Ascending aorta (tissue), 2 donors: ENCODE data around the gene GRIN1. TPM values are rescaled to one million over a fixed set of nuclear protein-coding genes. Genes with fewer than 3 reads are reported as not detected.

ENCODE experiments used
- DNase-seq, 2 donors: peaks; one replicate each; pipeline ENCODE4 v3.0.0-alpha.2; 2019; ENCODE audit warnings: low spot score in 2 of 2
- H3K27ac ChIP-seq, 2 donors: fragments of 200-600 bp; sonication (generic); one replicate each; pipeline ENCODE4 v1.5.1; 2016 to 2017; ENCODE audit warnings: mild to moderate bottlenecking in 1 of 2
- H3K27me3 ChIP-seq: fragments of 200-600 bp; sonication (generic); one replicate; pipeline ENCODE4 v1.5.1; 2017
- H3K36me3 ChIP-seq, 2 donors: fragments of 200-600 bp; sonication (generic); one replicate each; pipeline ENCODE4 v1.5.1; 2016
- H3K4me1 ChIP-seq, 2 donors: fragments of 200-600 bp; sonication (generic); one replicate each; pipeline ENCODE4 v1.5.1; 2016 to 2017; ENCODE audit warnings: mild to moderate bottlenecking in 1 of 2
- H3K4me3 ChIP-seq, 2 donors: fragments of 200-600 bp; sonication (generic); one replicate each; pipeline ENCODE4 v1.5.1; 2016 to 2017; ENCODE audit warnings: mild to moderate bottlenecking in 1 of 2
- H3K9me3 ChIP-seq, 2 donors: fragments of 200-600 bp; sonication (generic); one replicate each; pipeline ENCODE4 v1.5.1; 2016
- intact Hi-C: fragments of 100-400 bp; cut with DNase I; formaldehyde crosslinking; loops from one replicate; pipeline ENCODE4 v1.15.1; 2023
- total RNA-seq: library from RNA; depleted of rRNA; stranded (reverse); fragments of >200 nt; gene quantifications from one replicate; pipeline ENCODE4 v1.1.0, GENCODE V29; 2016
- TF ChIP-seq, protein P1 (sequence below), 3 experiments: fragments of 200-600 bp in 2 of 3; fragments of 450-650 bp in 1 of 3; sonication (generic) in 2 of 3; IDR thresholded peaks; one replicate each; pipeline ENCODE4 v1.5.1; 2016 to 2019; ENCODE audit warnings: antibody characterized with exemption in 3 of 3, mild to moderate bottlenecking in 1 of 3, moderate library complexity in 1 of 3

The GRIN1 gene
- total RNA-seq, 1 donor from 2014 or later, result not detected

DNA sequence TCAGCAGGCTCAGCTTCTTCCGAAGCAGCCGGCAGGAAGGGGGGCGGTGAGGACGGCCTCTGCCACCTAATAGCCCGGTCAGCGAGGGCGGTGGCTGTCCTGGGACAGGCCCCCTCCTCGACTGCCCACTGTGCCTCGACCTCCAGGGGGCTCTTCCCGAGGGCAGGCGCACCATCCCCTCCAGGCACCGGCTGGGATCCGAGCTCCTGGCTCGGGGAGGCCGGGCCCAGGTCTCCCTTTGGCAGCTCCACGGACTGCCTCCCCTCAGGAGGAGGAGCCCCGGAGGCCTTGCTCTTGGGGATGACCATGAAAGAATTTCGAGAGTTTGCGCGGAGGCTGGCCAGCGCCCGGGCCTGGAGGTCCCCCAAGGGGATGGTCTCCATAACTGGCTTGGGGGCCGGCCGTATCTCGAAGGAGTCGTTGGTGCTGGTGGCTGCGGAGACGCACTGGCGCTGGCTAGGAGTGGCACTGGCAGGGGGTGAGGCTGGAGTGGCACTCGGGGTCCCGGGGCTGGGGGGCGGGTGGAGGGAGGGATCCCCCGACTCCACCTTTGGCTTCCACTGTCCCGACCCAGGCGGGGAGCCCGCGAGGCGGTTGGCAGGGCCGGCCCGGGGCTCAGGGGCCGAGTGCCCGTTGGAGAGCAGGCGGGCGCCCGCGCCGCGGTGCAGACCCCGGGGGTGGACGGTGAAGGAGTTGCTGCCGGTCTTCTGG is 60.6 kb downstream of the GRIN1 start:
- H3K9me3 ChIP-seq, result no peaks in the 10 kb centered on the region
- H3K4me1 ChIP-seq, result peaks cover 17 to 41% of the 10 kb centered on the region in 2 donors
- peak overlapping the region; percentile 53 to 73 for H3K4me3 ChIP-seq
- TF ChIP-seq, protein P1, sequence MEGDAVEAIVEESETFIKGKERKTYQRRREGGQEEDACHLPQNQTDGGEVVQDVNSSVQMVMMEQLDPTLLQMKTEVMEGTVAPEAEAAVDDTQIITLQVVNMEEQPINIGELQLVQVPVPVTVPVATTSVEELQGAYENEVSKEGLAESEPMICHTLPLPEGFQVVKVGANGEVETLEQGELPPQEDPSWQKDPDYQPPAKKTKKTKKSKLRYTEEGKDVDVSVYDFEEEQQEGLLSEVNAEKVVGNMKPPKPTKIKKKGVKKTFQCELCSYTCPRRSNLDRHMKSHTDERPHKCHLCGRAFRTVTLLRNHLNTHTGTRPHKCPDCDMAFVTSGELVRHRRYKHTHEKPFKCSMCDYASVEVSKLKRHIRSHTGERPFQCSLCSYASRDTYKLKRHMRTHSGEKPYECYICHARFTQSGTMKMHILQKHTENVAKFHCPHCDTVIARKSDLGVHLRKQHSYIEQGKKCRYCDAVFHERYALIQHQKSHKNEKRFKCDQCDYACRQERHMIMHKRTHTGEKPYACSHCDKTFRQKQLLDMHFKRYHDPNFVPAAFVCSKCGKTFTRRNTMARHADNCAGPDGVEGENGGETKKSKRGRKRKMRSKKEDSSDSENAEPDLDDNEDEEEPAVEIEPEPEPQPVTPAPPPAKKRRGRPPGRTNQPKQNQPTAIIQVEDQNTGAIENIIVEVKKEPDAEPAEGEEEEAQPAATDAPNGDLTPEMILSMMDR (IDR thresholded peaks at IDR 0.05), result no peak
- no peak for DNase-seq
- intact Hi-C loops, result loop anchor here (1.0 to 2.0 kb wide), 5 partner anchors 11 to 408 kb away; partner anchors contain the start of genes ANAPC2, SSNA1 and TMEM141
- H3K27ac ChIP-seq, result no peak overlapping the region
- no peaks in the 10 kb centered on the region for H3K27me3 ChIP-seq
- no peaks in the 10 kb centered on the region for H3K36me3 ChIP-seq

- Histone ChIP-seq H3K9me3 (no peaks in the 10 kb centered on the region), H3K36me3 (no peaks in the 10 kb centered on the region), H3K4me1 (peaks cover 20 to 45% of the 10 kb centered on the region in 2 donors), H3K27ac (peak within 1 kb of the TSS; percentile 73 to 75), H3K4me3 (peak within 1 kb of the TSS; percentile 77 to 80), H3K27me3 (no peaks in the 10 kb centered on the region)
- TF ChIP-seq, protein P1 (IDR thresholded peaks at IDR 0.05), result peak in 1 of 3 experiments; percentile 29
- DNase-seq, result peak; percentile 99 to 100
- intact Hi-C loops, result loop anchor here (1.0 to 2.0 kb wide), 5 partner anchors 12 to 409 kb away; partner anchors contain the start of genes ANAPC2, SSNA1 and TMEM141
Observed at GRCh38 chr9:137200311-137201204, 61.6 kb downstream of the GRIN1 start, which contains the start of gene TPRN. TSS of gene TPRN (minus strand) at chr9:137200741. CDS start at chr9:137200711, 30 bp downstream.

- TF ChIP-seq, protein P1 (IDR thresholded peaks at IDR 0.05), result no peak
- DNase-seq, result no peak
- Histone ChIP-seq H3K27ac (peak overlapping the region; percentile 73 to 75), H3K36me3 (no peaks in the 10 kb centered on the region), H3K27me3 (no peaks in the 10 kb centered on the region), H3K4me3 (peak overlapping the region; percentile 77 to 80), H3K4me1 (peaks cover 28 to 48% of the 10 kb centered on the region in 2 donors), H3K9me3 (no peaks in the 10 kb centered on the region)
- intact Hi-C loops, result loop anchor here (2.0 kb wide), 1 partner anchor 67 kb away; no protein-coding TSS in a partner anchor
Observed at GRCh38 chr9:137201205-137201868, 62.4 kb downstream of the GRIN1 start.

DNA sequence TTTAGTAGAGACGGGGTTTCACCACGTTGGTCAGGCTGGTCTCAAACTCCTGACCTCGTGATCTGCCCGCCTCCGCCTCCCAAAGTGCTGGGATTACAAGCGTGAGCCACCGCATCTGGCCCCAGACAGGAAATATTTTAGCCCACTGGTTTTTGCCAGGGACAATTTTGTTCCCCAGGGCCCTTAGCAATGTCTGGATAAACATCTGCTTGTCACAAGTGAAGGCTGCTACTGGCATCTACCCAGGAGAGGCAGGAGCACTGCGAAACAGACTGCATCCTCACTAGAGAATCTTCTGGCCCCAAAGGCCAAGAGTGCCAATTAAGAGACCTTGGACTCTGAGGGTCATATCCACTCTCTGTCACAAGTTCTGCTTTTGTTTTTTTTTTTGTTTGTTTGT is 64.0 kb downstream of the GRIN1 start:
- H3K27ac ChIP-seq, result no peak overlapping the region
- intact Hi-C loops, result no loop called here
- no peak overlapping the region for H3K4me3 ChIP-seq
- TF ChIP-seq, protein P1 (IDR thresholded peaks at IDR 0.05), result no peak
- no peak for DNase-seq
- peaks cover 30 to 52% of the 10 kb centered on the region in 2 donors for H3K4me1 ChIP-seq
- no peaks in the 10 kb centered on the region for H3K27me3 ChIP-seq
- no peaks in the 10 kb centered on the region for H3K36me3 ChIP-seq
- H3K9me3 ChIP-seq, result no peaks in the 10 kb centered on the region

GRCh38 chr9:137204731-137205125 is 65.8 kb downstream of the GRIN1 start:
- intact Hi-C loops, result loop anchor here (1.0 kb wide), 2 partner anchors 16 to 37 kb away; partner anchors contain the start of genes ANAPC2, SSNA1 and TUBB4B
- TF ChIP-seq, protein P1 (IDR thresholded peaks at IDR 0.05), result no peak

More at GRCh38 chr9:137204731-137205125, 65.8 kb downstream of the GRIN1 start:
- Histone ChIP-seq H3K27me3 (no peaks in the 10 kb centered on the region), H3K36me3 (no peaks in the 10 kb centered on the region), H3K27ac (peak overlapping the region; percentile 77 to 83), H3K4me3 (peak overlapping the region; percentile 80 to 100), H3K9me3 (no peaks in the 10 kb centered on the region), H3K4me1 (peaks cover 27 to 37% of the 10 kb centered on the region in 2 donors)
- no peak for DNase-seq
